Loucy (cell line): ENCODE data around the gene TIAM2.

Experiments
- H2AFZ ChIP-seq: fragments of 200-600 bp; sonication (generic); 2 replicates; pipeline ENCODE4 v1.6.0; 2016; ENCODE audit warnings: antibody characterized with exemption, mild to moderate bottlenecking, low read length, moderate library complexity
- H3F3A ChIP-seq: fragments of 200-600 bp; 2 replicates; pipeline ENCODE4 v1.6.0; 2016; ENCODE audit warnings: antibody characterized with exemption, low read depth, mild to moderate bottlenecking
- H3K27me3 ChIP-seq: fragments of 200-600 bp; sonication (generic); 2 replicates; pipeline ENCODE4 v1.6.1; 2014; ENCODE audit warnings: low read length, mild to moderate bottlenecking; ENCODE audit not compliant: insufficient read depth, poor library complexity, severe bottlenecking
- H3K36me3 ChIP-seq: fragments of 200-600 bp; sonication (generic); 2 replicates; pipeline ENCODE4 v1.6.1; 2016; ENCODE audit warnings: low read length; ENCODE audit not compliant: insufficient read depth
- H3K4me1 ChIP-seq: fragments of 200-600 bp; sonication (generic); 2 replicates; pipeline ENCODE4 v1.5.1; 2014; ENCODE audit warnings: low read length, mild to moderate bottlenecking; ENCODE audit not compliant: insufficient read depth, poor library complexity, severe bottlenecking
- H3K4me2 ChIP-seq: fragments of 200-600 bp; sonication (generic); 2 replicates; pipeline ENCODE4 v1.6.0; 2014; ENCODE audit warnings: antibody characterized with exemption, low read length, low read depth, mild to moderate bottlenecking; ENCODE audit not compliant: poor library complexity, severe bottlenecking
- H3K4me3 ChIP-seq: fragments of 200-600 bp; sonication (generic); 2 replicates; pipeline ENCODE4 v1.5.1; 2014; ENCODE audit warnings: low read length, mild to moderate bottlenecking, mixed read lengths; ENCODE audit not compliant: poor library complexity, severe bottlenecking
- H3K79me2 ChIP-seq: fragments of 200-600 bp; sonication (generic); 2 replicates; pipeline ENCODE4 v1.6.1; 2014; ENCODE audit warnings: low read length; ENCODE audit not compliant: insufficient read depth
- H3K9ac ChIP-seq: fragments of 200-600 bp; sonication (generic); 2 replicates; pipeline ENCODE4 v1.6.0; 2014; ENCODE audit warnings: mild to moderate bottlenecking, low read depth, low read length, moderate library complexity; ENCODE audit not compliant: poor library complexity, severe bottlenecking
- H3K9me2 ChIP-seq: fragments of 200-600 bp; sonication (generic); replicated peaks from 2 replicates; pipeline ENCODE4 v1.6.1; 2016; ENCODE audit warnings: low read depth, low read length, mixed read lengths
- H3K9me3 ChIP-seq: fragments of 200-600 bp; sonication (generic); 2 replicates; pipeline ENCODE4 v1.6.1; 2014; ENCODE audit warnings: mild to moderate bottlenecking, antibody characterized with exemption, low read length, low read depth; ENCODE audit not compliant: insufficient read depth
- H4K20me1 ChIP-seq: fragments of 200-600 bp; sonication (generic); 2 replicates; pipeline ENCODE4 v1.6.0; 2014; ENCODE audit warnings: antibody characterized with exemption, low read length, mild to moderate bottlenecking; ENCODE audit not compliant: insufficient read depth, poor library complexity, severe bottlenecking
- EZH2phosphoT487 ChIP-seq: fragments of 200-600 bp; IDR thresholded peaks from 2 replicates; pipeline ENCODE4 v1.6.1; 2018; ENCODE audit warnings: antibody characterized with exemption, mild to moderate bottlenecking, moderate library complexity, borderline replicate concordance
- TF ChIP-seq, protein P1 (sequence below): fragments of 200-600 bp; sonication (generic); conservative IDR thresholded peaks from 2 replicates; pipeline ENCODE4 v1.5.1; 2014; ENCODE audit warnings: mild to moderate bottlenecking, antibody characterized with exemption, low read length

TIAM2 gene

DNA sequence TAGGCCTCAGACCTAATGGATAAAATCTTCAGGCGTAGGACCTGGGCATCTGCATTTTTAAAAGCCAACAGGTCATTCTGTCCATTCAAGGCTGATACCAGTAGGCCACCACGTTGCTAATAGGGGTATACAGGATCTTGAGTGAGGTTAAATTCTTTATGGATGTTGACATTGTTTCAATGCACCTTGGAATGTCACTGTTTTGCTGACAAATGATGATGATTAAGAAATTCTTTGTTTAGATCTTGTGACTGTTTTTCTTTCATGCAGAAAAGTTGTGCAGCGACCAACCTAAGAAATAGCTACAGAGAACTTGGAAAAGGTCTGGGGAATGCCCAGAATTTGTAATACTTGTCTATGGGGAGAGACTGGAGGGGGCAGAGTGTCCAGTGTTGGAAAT is 167.6 kb downstream of the TIAM2 start:
- no peak overlapping the region for H3K9ac ChIP-seq
- H3K4me2 ChIP-seq = no peak overlapping the region
- no peaks in the 10 kb centered on the region for H3K4me1 ChIP-seq
- H4K20me1 ChIP-seq = no peaks in the 10 kb centered on the region
- H3K9me3 ChIP-seq = no peaks in the 10 kb centered on the region
- no peaks in the 10 kb centered on the region for H3K9me2 ChIP-seq
- H3K79me2 ChIP-seq = no peaks in the 10 kb centered on the region
- no peak overlapping the region for H2AFZ ChIP-seq
- H3K4me3 ChIP-seq = no peak overlapping the region
- no peak for TF ChIP-seq EZH2phosphoT487
- TF ChIP-seq, protein P1, sequence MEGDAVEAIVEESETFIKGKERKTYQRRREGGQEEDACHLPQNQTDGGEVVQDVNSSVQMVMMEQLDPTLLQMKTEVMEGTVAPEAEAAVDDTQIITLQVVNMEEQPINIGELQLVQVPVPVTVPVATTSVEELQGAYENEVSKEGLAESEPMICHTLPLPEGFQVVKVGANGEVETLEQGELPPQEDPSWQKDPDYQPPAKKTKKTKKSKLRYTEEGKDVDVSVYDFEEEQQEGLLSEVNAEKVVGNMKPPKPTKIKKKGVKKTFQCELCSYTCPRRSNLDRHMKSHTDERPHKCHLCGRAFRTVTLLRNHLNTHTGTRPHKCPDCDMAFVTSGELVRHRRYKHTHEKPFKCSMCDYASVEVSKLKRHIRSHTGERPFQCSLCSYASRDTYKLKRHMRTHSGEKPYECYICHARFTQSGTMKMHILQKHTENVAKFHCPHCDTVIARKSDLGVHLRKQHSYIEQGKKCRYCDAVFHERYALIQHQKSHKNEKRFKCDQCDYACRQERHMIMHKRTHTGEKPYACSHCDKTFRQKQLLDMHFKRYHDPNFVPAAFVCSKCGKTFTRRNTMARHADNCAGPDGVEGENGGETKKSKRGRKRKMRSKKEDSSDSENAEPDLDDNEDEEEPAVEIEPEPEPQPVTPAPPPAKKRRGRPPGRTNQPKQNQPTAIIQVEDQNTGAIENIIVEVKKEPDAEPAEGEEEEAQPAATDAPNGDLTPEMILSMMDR = no peak
- no peaks in the 10 kb centered on the region for H3K27me3 ChIP-seq
- H3K36me3 ChIP-seq = no peaks in the 10 kb centered on the region
- H3F3A ChIP-seq = no peaks in the 10 kb centered on the region

DNA sequence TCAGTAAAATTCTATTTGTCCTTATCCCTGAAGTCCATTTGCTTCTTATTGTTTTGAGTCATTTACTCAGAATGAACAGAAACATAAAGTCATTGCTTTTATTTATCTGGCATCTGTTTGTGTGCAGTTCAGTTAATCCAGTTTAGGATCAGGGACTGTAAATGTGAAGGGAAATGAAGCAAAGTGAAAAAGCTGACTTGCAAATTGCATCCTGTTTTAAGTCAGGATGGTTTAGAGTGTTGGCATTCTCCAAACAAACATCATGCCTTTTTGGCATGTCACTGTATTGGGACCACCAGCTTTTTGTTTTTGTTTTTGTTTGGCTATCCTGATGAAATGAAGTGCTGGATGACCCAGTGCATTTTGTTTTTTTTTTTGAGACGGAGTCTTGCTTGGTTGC is 168.5 kb downstream of the TIAM2 start:
- H3K4me3 ChIP-seq = no peak overlapping the region
- no peaks in the 10 kb centered on the region for H3K4me1 ChIP-seq
- no peaks in the 10 kb centered on the region for H3K79me2 ChIP-seq
- TF ChIP-seq EZH2phosphoT487 = no peak
- TF ChIP-seq, protein P1 = no peak
- H3F3A ChIP-seq = no peaks in the 10 kb centered on the region
- no peak overlapping the region for H3K9ac ChIP-seq
- no peak overlapping the region for H3K4me2 ChIP-seq
- H4K20me1 ChIP-seq = no peaks in the 10 kb centered on the region
- H3K9me3 ChIP-seq = no peaks in the 10 kb centered on the region
- no peaks in the 10 kb centered on the region for H3K27me3 ChIP-seq
- H2AFZ ChIP-seq = no peak overlapping the region
- no peaks in the 10 kb centered on the region for H3K9me2 ChIP-seq
- H3K36me3 ChIP-seq = no peaks in the 10 kb centered on the region

DNA sequence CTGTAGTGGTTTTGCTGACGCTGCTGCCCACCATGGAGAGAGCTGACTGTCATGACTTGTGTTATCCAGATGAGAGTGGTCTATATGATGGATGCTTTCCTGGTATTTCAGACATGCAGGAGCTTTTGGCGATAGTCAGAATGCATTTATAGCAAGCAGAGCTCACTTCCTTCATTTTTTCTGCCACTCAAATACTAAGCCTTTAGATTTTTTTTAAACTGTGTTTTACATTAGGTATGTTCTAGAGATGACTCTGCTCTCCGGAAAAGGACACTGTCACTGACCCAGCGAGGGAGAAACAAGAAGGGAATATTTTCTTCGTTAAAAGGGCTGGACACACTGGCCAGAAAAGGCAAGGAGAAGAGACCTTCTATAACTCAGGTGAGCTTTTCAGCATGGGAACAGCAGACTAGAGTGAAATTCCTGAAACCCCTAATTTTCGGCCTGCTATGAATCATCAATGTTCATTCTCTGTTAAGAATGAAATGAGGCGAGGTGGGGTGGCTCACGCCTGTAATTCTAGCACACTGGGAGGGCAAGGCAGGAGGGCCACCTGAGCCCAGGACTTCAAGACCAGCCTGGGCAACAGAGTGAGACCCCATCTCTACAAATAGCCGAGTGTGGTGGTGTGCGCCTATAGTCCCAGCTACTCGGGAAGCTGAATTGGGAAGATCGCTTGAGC is 170.1 kb downstream of the TIAM2 start:
- no peaks in the 10 kb centered on the region for H3K27me3 ChIP-seq
- no peaks in the 10 kb centered on the region for H4K20me1 ChIP-seq
- no peaks in the 10 kb centered on the region for H3K9me3 ChIP-seq
- no peak overlapping the region for H3K9ac ChIP-seq
- no peaks in the 10 kb centered on the region for H3K36me3 ChIP-seq
- H3K4me1 ChIP-seq = no peaks in the 10 kb centered on the region
- H3K79me2 ChIP-seq = no peaks in the 10 kb centered on the region
- no peak overlapping the region for H3K4me3 ChIP-seq
- no peak for TF ChIP-seq EZH2phosphoT487
- TF ChIP-seq, protein P1 = no peak
- H3K4me2 ChIP-seq = no peak overlapping the region
- H3K9me2 ChIP-seq = no peaks in the 10 kb centered on the region
- H3F3A ChIP-seq = no peaks in the 10 kb centered on the region
- no peak overlapping the region for H2AFZ ChIP-seq
